ENCODE results near the gene CHID1. TPM values are rescaled to one million over a fixed set of nuclear protein-coding genes. Genes with fewer than 3 reads are reported as not detected.
A peak's percentile ranks its signal among the peaks of the same experiment; 100 is the strongest.

CHID1 gene
- total RNA-seq, 2 donors from 2014 or later: 39.4 to 81.4 TPM

- intact Hi-C loops (cut with DNase I): no loop called here
- no peak overlapping the region for H3K27ac ChIP-seq
- peaks cover 18% of the 10 kb centered on the region for H3K4me1 ChIP-seq
- peak in 1 of 4 donors; percentile 34 for DNase-seq
- ATAC-seq: peak; percentile 5
- TF ChIP-seq, protein P1, sequence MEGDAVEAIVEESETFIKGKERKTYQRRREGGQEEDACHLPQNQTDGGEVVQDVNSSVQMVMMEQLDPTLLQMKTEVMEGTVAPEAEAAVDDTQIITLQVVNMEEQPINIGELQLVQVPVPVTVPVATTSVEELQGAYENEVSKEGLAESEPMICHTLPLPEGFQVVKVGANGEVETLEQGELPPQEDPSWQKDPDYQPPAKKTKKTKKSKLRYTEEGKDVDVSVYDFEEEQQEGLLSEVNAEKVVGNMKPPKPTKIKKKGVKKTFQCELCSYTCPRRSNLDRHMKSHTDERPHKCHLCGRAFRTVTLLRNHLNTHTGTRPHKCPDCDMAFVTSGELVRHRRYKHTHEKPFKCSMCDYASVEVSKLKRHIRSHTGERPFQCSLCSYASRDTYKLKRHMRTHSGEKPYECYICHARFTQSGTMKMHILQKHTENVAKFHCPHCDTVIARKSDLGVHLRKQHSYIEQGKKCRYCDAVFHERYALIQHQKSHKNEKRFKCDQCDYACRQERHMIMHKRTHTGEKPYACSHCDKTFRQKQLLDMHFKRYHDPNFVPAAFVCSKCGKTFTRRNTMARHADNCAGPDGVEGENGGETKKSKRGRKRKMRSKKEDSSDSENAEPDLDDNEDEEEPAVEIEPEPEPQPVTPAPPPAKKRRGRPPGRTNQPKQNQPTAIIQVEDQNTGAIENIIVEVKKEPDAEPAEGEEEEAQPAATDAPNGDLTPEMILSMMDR (IDR thresholded peaks at IDR 0.05): no peak
- no peak for TF ChIP-seq POLR2A (IDR thresholded peaks at IDR 0.05)
- H3K9me3 ChIP-seq: no peaks in the 10 kb centered on the region
- 69 to 72% methylated on average over 21 of the region's 21 CpGs for WGBS, 2 donors
- H3K36me3 ChIP-seq (replicated peaks in 1 of 2; ENCODE audit: insufficient read depth in 1 of 2, low read depth in 2 of 2): no peaks in the 10 kb centered on the region
- no peak overlapping the region for H3K4me3 ChIP-seq
- H3K27me3 ChIP-seq: no peaks in the 10 kb centered on the region
Observed at GRCh38 chr11:875769-876301, 34.8 kb downstream of the CHID1 start.

GRCh38 chr11:875203-875602 lies 35.4 kb downstream of the CHID1 start:
- 93 to 94% methylated on average over 10 to 16 of the region's 16 CpGs for WGBS, 2 donors
- Histone ChIP-seq H3K4me3 (no peak overlapping the region), H3K4me1 (peaks cover 18% of the 10 kb centered on the region), H3K9me3 (no peaks in the 10 kb centered on the region), H3K27me3 (no peaks in the 10 kb centered on the region), H3K36me3 (replicated peaks in 1 of 2; ENCODE audit: insufficient read depth in 1 of 2, low read depth in 2 of 2) (no peaks in the 10 kb centered on the region), H3K27ac (no peak overlapping the region)
- intact Hi-C loops (cut with DNase I): no loop called here
- TF ChIP-seq, protein P1 (IDR thresholded peaks at IDR 0.05): no peak
- no peak for TF ChIP-seq POLR2A (IDR thresholded peaks at IDR 0.05)
- ATAC-seq (no peak), DNase-seq (no peak)

DNA sequence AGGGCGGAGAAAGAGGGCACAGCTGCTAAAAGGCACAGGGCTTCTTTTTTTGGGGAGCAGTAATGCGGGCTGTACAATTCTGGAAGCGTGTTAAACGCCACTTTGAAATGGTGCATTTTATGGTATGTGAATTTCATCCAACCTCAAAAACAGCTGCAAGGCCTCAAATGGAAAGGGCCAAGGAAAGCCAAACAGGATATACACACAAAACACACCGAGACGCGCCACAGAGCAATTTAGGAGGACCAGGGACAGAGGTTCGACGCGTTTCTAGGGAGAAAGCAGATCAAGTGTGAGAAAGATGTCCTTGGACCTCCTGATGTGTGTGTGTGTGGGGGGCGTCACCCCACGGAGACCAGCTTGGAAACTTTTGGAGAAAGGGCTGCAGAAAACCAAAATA lies 36.9 kb downstream of the CHID1 start:
- ATAC-seq (no peak), DNase-seq (no peak)
- Histone ChIP-seq H3K4me3 (no peak overlapping the region), H3K27ac (no peak overlapping the region), H3K36me3 (replicated peaks in 1 of 2; ENCODE audit: insufficient read depth in 1 of 2, low read depth in 2 of 2) (no peaks in the 10 kb centered on the region), H3K4me1 (peaks cover 20% of the 10 kb centered on the region), H3K27me3 (no peaks in the 10 kb centered on the region), H3K9me3 (no peaks in the 10 kb centered on the region)
- 78 to 83% methylated on average over 11 to 12 of the region's 12 CpGs for WGBS, 2 donors
- TF ChIP-seq POLR2A (IDR thresholded peaks at IDR 0.05): no peak
- TF ChIP-seq, protein P1 (IDR thresholded peaks at IDR 0.05): no peak
- intact Hi-C loops (cut with DNase I): no loop called here

DNA sequence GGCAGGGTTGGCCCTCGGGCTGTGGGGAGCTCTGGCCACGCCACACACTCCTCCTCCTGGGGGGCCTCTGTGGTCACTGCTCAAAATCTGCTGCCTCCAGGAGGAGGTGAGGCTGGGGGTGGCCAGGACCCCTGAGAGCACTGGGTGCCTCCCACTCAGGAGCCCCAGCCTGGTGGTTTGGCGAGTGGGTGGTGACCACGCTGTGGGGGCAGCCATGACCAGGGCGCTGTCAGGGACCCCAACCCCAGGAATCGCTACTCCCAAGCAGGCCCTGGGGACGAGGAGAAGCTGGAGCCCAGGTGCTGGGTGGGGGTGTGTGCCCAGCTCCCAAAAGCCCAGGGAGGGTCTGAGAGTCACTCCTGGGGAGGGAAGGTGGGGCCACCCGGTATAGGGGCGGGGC lies 37.8 kb downstream of the CHID1 start:
- no peaks in the 10 kb centered on the region for H3K27me3 ChIP-seq
- no peaks in the 10 kb centered on the region for H3K36me3 ChIP-seq (replicated peaks in 1 of 2; ENCODE audit: insufficient read depth in 1 of 2, low read depth in 2 of 2)
- ATAC-seq (no peak), DNase-seq (no peak)
- H3K4me1 ChIP-seq: peaks cover 29% of the 10 kb centered on the region
- no peak overlapping the region for H3K4me3 ChIP-seq
- 90 to 96% methylated on average over 6 to 9 of the region's 9 CpGs for WGBS, 2 donors
- H3K27ac ChIP-seq: no peak overlapping the region
- TF ChIP-seq, protein P1 (IDR thresholded peaks at IDR 0.05): no peak
- no peak for TF ChIP-seq POLR2A (IDR thresholded peaks at IDR 0.05)
- no peaks in the 10 kb centered on the region for H3K9me3 ChIP-seq
- intact Hi-C loops (cut with DNase I): no loop called here

GRCh38 chr11:871472-871871 lies 39.1 kb downstream of the CHID1 start:
- Histone ChIP-seq H3K27ac (no peak overlapping the region), H3K9me3 (no peaks in the 10 kb centered on the region), H3K36me3 (replicated peaks in 1 of 2; ENCODE audit: insufficient read depth in 1 of 2, low read depth in 2 of 2) (no peaks in the 10 kb centered on the region), H3K4me1 (peaks cover 25% of the 10 kb centered on the region), H3K4me3 (no peak overlapping the region), H3K27me3 (no peaks in the 10 kb centered on the region)
- ATAC-seq: no peak
- no peak for DNase-seq
- 79% methylated on average over 9 of the region's 9 CpGs; no CpG with 5 or more reads in 1 of the 2 donors for WGBS, 2 donors
- TF ChIP-seq, protein P1 (IDR thresholded peaks at IDR 0.05): no peak
- TF ChIP-seq POLR2A (IDR thresholded peaks at IDR 0.05): no peak
- intact Hi-C loops (cut with DNase I): no loop called here

Measured in body of pancreas (tissue), 4 donors.